GM21529 (cell line): ENCODE measurements around the gene AK4.

Source experiments
- ATAC-seq: cut with Tn5 transposase; IDR thresholded peaks from one replicate; pipeline ENCODE4 v1.9.1; 2021; ENCODE audit not compliant: unreplicated experiment

AK4 gene

DNA sequence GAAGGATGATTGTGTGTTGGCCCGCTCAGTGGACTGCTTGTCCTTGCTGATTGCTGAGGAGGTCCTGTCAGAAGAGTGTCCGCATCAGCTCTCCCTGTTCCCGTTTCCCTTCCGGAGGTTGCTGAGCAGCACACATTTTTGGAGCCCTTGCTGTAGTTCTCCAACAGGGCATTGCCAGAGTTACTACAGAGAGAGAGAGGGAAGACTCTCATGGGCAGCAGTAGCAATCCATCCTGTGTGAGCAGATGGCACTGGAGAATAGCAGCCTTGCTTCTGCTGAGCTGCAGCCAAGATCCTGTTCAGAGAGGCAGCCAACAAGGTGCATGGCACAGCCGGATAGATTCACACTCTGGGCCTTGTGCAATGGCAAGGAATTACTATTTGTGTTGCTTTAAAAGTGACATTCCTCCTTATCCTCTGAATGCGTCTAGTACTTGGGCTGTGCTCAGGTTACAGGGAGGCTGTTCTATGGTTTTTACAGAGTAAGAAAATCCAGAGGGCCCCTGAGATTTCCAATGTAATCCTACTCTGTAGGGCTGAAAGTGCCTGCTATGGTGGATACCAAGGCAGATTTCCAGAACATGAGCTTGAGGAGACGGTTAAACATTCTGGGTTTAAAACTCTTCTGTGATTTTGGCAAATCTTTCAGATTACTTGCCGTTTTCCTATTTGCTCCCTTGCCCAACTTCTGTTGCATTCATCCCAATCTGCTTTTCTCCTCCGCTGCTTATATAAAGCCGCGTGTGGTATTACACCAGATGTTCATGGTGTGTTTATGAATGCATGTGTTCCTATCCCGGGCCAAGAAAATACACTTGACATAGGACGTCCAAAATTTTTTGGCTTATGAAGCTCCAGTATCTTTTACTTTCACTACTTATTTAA, 27.4 kb downstream of the AK4 start:
- no peak for ATAC-seq

DNA sequence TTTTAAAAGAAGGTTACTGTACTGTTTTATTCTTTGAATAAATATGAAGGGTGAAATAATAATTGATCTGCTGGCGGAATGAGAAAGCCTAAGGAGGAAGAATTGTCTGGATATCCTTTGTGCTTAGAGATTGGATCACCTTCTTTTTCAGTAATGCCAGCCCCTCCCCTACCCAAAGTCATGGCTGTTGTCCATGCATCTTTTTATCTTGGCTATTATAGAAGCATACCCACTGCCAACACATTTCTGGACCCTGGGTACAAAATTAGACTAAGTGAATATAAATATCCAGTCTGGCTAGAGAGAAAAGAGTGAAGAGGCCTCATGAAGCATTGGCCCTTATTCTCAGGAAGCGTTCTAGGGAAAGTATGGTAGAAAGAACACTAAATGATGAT, 28.1 kb downstream of the AK4 start:
- ATAC-seq = no peak

DNA sequence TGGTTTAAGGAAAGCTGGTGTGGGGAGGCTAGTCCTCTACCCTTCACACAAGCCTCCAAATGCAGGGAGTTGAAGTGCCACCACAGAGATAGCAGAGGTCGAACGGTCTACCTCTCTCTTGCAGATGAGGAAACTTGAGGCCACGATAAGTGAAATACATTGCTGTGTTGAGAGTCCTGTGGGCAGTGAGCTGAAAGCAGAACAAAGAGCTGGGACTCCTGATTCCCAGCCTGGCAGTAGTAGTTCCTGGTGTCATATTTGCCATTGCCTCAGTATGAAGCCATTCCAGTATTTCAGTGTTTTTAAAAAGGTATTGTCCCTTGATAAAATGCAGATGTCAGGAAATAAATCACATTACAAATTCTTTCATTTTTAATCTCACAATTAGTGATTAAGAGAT, 28.6 kb downstream of the AK4 start:
- no peak for ATAC-seq

DNA sequence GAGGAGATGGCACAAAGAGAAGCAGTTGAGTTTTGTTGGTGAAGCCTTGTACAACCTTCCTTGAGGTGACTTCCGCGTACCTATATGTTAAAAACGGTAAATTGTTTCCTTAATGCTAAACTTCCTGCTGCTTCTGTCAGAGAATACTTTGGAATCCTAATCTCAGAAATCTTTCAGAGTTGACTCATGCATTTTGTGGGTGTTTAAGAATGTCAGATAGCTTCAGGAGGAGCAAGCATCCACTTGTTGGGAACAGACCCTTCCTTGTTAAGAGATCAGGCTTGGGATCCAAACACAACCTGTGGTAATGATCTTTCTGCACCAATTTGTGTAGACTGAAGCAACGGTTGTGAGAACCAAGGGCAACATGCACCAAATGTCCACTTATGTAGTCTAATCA, 29.5 kb downstream of the AK4 start:
- ATAC-seq = no peak

DNA sequence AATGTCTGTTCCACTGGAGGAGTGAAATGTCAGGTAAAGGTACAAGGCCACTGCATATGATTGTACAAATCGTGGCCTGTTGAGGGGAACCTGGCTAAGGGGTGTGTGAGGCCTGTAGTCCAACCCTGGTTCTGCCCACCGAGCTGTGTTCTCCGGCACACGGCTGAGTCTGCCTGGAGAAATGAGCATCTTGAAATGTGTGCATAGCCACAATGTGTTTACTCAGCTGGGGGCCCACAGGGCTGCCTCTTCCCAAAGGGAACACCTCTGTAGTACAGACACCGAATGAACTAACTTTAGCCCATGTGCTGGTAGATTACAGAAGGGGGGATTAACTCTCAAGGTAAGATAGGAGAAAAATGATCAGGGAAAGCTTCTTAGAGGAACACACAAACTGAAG, 30.2 kb downstream of the AK4 start:
- no peak for ATAC-seq

DNA sequence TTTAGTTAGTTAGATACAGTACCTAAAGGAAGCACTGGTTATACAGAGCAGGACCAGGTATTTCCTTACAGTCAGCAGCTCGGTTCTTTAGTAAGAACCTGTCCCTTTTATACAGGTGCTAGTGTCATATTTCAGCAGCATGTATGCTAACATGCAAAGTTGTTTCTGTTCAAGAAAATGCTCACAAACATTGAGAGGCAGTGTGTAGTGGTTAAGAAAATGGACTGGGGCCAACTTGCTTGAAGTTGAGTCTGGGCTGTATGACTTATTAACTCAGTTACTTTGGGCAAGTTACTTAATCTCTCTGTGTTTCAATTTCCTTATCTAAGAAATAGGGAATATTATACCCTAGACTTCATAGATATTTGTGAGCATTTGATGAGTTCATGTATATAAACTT, 31.1 kb downstream of the AK4 start:
- ATAC-seq = no peak

DNA sequence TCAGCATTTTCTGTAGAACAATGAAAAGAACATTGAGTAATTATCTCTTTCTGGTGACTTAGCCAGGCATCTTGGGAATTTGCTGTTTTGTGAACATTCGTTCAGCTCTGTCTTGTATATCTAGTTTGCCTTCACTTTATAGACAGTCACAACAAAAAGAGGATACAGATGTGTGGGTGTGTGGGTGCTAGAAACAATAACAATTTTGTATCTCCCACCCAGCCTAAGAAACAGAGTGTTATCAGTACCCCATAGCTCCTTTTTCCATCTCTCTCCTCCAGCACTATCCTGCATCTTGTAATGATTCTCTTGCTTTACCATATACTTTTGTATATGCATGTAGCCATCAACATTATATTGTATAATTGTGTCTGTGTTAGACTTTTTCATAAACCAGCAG, 33.0 kb downstream of the AK4 start:
- ATAC-seq = no peak

DNA sequence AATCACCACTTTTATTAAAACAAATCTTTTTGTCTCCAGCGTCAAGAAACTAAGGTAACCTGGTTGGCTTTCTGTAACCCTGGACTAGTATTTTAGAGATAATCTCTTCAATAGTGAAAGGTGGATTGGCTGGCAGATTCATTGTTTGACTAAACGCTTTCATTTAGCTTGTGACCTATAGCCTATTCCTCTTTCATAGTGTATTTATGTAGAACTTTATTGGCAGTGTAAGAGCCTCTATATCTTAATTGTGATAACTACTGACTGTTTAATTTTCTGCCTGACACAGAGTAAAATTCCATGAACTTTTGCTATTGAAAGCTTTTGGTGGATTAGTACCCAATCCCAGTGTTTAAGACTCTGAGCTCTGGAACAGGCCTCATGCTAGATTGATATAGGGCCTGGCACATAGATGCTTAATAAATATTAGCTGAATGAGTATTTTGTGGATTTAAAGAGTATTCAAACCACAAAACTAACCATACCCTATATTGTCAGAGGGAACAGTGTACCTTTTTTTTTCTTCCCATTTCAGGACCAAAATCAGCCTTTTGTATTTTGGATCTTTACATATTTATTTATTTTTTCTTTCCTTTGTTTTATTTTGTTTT, 34.8 kb downstream of the AK4 start:
- ATAC-seq = no peak

DNA sequence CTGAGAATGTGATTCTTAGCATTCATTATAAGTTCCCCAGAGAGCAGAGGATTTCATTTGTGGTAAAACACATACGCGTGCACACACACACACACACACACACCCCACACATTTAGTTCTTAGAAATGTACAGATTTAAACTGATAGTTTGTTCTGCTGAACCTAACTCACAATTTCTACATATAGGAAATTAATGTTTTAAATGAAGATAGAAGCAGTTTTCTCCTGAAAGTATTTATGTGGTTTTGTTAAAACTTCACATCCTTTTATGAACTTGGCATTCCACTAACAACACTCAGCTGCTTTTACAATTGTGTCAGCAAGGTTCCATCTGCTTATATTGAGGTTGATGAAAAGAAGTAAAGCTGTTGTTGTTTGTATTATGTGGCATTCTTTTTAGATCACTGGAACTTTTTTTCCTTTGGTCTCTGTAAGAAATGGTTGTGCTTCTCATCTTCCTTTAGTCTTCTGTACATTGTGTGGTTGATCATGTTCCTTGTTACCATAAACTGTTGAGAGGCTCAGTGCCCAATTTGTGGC, 41.6 kb downstream of the AK4 start:
- no peak for ATAC-seq

DNA sequence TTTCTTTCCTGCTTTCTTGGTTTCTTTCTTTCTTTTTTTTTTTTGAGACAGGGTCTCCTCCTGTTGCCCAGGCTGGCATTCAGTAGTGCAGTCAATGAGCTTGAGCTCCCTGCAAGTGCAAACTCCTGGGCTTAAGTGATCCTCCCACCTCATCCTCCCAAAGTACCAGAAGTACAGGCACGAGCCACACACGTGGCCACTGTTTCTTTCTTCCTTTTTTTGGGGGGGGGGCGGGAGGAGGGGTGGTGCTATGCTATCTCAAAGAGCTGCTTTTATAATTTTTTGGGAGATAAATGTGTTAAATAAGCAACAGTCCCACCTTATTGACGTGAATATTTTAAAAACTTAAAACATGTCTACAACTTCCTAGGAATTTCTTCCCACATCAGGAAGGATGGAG, 42.2 kb downstream of the AK4 start:
- ATAC-seq = no peak

DNA sequence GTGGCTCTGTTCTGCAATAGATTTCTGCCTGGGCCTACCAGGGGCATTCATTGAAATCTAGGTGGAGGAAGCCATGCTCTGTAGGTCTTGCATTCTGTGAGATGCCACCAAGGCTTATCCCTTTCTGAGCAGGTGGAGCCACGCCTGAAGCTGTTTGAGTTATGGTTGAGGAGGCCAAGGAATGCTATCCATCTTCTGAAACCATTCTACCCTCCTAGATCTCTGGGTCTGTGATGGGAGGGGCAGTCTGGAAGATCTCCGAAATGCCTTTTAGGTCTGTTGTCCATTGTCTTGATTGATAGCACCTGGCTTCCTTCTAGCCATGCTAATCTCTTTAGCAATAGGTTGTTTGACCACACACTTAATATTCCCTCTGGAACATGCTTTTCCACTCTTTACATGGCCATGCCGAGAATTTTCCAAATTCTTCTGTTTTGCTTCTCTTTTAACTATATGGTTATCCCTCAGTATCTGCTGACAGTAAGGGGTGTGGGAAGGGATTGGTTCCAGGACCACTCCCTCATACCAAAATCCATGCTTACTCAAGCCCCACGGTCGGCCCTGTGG, 45.2 kb downstream of the AK4 start:
- no peak for ATAC-seq

DNA sequence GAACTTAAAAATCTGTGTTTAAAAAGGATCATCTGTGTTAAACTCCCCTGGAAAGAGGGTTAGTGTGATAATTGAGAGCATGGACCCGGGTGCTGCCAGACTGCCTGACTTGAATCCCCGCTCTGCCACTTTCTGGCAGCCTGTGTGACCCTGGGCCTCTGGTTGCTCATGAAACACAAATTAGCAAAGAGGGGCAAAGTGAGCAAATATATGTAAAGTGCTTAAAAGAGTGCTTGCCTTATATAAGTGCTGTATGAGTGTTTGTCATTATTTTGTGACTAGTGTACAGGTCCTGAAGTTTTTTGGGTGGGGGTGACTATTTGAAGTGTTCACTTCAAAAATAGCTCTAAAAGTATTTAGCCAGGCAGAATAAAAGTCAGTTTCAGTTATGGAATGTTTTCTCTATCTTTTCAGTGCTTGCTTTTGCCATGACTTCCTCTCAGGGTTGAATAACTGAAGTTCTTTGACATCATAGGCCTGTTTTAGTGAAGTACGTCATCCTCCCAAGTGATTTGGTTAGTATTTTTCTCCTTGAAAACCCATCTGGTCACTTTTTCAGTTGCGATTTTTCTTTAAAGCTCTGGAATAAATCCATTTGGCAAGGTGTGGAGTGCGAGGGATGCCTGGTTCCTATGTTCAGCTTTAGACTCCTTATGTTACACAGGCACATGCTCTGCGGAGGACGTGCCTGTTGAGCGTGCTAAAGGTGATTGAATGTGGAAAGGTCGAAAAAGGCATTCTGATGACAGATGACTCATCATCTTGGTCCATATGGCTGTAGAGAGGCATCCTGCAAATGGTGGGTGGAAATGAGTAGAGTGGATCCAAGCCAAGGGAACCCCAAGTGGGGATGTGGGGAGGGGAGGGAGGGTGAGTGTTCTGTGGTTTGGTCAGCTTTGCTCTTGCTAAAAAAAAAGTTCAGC, 47.8 kb downstream of the AK4 start:
- ATAC-seq = no peak

DNA sequence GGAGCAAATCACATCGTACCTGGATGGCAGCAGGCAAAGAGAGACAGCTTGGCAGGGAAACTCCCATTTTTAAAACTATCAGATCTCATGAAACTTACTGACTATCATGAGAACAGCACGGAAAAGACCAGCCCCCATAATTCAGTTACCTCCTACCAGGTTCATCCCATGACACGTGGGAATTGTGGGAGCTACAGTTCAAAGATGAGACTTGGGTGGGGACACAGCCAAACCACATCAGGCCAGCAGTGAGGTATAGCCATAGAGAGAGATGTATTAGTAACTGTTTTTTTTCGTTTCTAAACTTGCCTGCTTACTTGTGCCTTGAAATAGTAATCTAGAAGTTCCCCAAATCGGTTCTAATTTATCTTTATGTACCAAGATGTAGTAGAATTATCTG, 48.9 kb downstream of the AK4 start:
- ATAC-seq = no peak

DNA sequence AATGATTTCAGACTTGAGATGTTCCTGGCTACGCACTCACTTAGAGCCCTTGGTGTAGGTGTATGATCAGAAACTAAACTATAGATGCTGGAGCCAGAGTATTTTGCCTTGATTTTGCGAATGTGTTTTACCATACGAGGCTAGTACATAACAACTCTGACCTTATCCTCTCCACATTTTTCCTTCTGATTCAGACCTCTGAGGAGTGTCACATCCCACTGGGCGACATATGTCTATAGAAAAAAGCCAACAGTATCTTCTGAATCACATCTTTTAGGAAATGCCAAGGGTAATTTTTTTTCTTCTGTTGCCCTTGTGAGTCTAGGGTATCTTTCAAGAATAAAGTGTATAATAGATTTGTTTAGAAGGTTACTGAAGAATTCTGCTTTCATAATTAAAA, 49.6 kb downstream of the AK4 start:
- ATAC-seq = no peak

DNA sequence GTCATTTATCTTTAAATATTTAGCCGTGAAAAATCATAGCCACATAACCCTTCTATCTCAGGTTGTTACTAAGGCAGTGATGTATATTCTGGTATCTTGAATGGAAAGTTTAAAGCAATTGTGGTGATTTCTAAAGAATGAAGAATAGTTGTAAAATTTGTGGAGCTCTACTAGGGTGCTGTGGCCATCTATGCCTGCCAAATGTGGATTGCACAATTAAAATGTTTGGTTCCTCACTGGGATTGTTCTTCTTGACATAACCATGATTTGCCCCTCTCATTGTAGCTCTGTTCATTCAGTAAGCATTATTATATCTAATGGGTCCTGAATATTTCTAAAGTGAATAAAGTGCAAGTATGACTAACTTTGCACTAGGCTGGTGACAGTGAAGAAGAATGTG, 50.1 kb downstream of the AK4 start:
- ATAC-seq = no peak

DNA sequence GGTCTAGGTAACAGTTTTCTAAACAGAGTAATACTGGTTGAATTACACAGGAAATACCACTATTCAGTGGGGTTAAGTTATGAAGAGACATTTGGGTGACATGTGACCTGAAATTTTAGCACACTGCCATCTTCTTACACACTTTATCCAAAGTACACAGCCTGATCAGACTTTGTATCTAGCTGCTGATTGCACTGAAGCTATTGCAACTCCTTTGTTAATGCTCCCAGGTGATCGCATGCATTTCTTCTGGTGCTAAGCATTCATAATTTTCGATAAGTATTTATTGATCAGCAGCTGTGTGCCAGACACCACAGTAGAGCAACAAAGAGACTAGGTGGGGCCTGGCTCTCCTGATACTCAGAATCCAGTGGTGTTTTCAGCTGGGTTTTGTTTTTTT, 52.4 kb downstream of the AK4 start:
- no peak for ATAC-seq

DNA sequence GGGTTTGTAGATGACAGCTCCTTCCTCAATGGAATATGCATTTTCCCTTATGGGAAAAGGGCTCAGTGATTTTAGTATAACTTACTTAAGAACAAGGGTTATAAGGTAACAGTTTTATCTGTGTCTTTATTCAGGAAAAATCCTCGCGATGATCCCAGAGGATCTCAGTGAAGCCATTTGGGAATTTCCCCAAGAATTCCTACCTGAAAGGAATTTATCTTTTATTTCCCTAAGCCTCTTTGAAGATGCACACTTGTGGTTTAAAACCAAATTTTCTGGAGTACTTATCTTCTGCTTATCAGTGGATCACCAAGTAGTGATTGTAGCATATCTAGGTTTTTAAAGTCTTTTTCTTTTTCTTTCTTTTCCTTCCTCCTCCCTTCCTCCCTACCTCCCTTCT, 58.8 kb downstream of the AK4 start:
- ATAC-seq = no peak

DNA sequence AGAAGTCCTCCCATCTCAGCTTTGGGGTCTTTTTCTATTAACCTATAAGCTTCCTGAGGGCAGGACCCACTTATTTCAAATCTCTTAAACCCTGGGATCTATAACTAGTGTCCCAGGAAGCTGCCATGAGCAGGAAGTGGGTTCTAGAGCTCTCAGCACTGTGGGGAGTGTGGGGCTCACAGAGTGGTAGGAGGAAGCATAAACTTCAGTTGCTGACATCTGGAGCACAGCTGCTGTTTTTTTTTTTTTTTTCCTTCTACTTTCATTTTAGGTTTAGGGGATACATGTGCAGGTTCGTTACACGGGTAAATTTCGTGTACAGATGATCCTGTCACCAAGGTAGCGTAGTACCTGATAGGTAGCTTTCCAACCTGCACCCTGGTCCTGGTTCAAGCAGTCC, 59.3 kb downstream of the AK4 start:
- peak; percentile 78 for ATAC-seq

DNA sequence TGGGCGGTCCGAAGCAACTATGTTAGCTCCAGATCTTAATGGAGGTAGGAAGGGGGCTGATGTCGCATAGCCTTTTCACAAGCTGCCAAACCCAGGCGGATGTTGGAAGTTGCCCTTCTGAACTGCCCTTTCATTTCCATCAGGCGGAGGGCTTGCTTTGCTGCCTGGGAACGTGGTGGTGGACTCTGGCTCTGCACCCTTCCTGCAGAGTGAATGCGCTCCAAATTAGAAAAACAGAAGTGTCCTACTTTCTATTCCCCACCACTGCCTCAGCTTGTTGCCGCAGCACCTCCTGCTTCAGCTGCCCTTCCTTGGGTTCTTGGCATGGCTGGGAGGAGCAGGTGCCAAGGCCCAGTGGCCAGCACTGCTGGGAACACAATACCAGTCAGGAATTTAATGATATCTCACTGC, 60.6 kb downstream of the AK4 start:
- no peak for ATAC-seq

DNA sequence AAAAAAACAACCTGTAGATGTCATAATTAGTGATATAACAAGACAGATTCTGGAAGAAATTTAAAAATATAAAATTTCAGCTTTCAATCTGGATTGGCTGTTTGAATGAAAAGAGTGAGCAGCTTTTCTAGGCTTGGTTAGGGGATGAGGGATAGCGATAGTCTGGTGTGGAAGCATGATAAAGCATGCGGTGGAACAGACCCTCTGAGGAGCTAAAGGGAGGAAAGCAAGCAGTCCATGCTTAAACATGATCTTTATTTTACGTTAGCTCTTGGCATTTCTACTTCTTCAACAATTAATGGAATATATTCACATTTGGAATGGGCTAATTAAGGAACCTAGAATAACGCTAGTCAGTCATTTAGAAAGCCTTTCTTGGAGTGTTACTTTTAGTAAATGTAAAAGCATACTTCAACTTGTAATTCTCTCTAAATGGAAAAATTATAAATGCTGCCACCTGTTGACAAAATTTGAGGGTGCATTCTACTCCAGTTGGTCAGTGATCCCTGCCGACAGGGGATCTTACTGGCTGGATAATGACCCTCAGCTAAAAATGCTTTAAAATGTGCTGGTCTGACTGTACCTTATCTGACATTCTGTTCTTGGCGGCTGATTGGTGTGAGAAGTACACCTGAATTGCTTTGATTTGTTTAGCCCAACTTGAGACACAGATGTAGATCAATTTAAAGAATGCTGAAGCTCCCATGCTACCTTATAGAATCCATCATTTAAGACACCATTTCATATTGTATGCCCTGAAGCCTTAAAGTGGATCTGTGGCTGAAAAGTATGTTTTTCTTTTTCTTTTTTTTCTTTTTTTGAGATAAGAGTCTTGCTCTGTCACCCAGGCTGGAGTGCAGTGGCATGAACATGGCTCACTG, 61.2 kb downstream of the AK4 start:
- no peak for ATAC-seq
